Thoracic aorta (tissue), 2 donors: ENCODE results near the gene ALKBH8. TPM values are rescaled to one million over a fixed set of nuclear protein-coding genes. Genes with fewer than 3 reads are reported as not detected.
"Not testable (repeated sequence)": the region's sequence is repeated elsewhere in the genome, so short reads cannot be mapped to it uniquely, and the experiment has no call there.

ENCODE experiments used
- ATAC-seq: fragments of 150-250 bp; one replicate; pipeline ENCODE4 v1.8.0; 2017; ENCODE audit warnings: low read depth; ENCODE audit not compliant: insufficient number of reproducible peaks, low FRiP score
- DNase-seq: peaks from one replicate; pipeline ENCODE4 v3.0.0-alpha.2; 2020; ENCODE audit warnings: low spot score
- H3K27ac ChIP-seq, 2 donors: fragments of 200-600 bp; sonication (generic); 1 replicate in 1 of 2; 2 replicates in 1 of 2; pipeline ENCODE4 v1.5.1; 2016; ENCODE audit warnings: mild to moderate bottlenecking in 2 of 2, moderate library complexity in 2 of 2
- H3K27me3 ChIP-seq: fragments of 200-600 bp; sonication (generic); replicated peaks from 2 replicates; pipeline ENCODE4 v1.6.0; 2016; ENCODE audit warnings: mild to moderate bottlenecking; ENCODE audit not compliant: insufficient read depth
- H3K36me3 ChIP-seq: fragments of 200-600 bp; sonication (generic); one replicate; pipeline ENCODE4 v1.5.1; 2016
- H3K4me1 ChIP-seq, 2 donors: fragments of 200-600 bp; sonication (generic); 1 replicate in 1 of 2; 2 replicates in 1 of 2; pipeline versions ENCODE4 v1.5.1 to v1.6.0; 2016; ENCODE audit warnings: low read depth in 2 of 2, mild to moderate bottlenecking in 1 of 2; ENCODE audit not compliant: control insufficient read depth in 1 of 2
- H3K4me3 ChIP-seq: fragments of 200-600 bp; sonication (generic); 2 replicates; pipeline ENCODE4 v1.5.1; 2016; ENCODE audit warnings: mild to moderate bottlenecking
- H3K9me3 ChIP-seq: fragments of 200-600 bp; sonication (generic); 2 replicates; pipeline ENCODE4 v1.5.1; 2016
- total RNA-seq, 2 donors: library from RNA; depleted of rRNA; stranded (reverse); fragments of >200 nt; gene quantifications; one replicate each; pipeline versions ENCODE4 v1.1.0 to v1.2.3, GENCODE V29; 2016
- TF ChIP-seq, protein P1 (sequence below): fragments of 200-600 bp; sonication (generic); IDR thresholded peaks from one replicate; pipeline ENCODE4 v1.5.1; 2019; ENCODE audit warnings: antibody characterized with exemption

ALKBH8 gene
- total RNA-seq, 2 donors from 2014 or later = 10.6 to 16.8 TPM

DNA sequence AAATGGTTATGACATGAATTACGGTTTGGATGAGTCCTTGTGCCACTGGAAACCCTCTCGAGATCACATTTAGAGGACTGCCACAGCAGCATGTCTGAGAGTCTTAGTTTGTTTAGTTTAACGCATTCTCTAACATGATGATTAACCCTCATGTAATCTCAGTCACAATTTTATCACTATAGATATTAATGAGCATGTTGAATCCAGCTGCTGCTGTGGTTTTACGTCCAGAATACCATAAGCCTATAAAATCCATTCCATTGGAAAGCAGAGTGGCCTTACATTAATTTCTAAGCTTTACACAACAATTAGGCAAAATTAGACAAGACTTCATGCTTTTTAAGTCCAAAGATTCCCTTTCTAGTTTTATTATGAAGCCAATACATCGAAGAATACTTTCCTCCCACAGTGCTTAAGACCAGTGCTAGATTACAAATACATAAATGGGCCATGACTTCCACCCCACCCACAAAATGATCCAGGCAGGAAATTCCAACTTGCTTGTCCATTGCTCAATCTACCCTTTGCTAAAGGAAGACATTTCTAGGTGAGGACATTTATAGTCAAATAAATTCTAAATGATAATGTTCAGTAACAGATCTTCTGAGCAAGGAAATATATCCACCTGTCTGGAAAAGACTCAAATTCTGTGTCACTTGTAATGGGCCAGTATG, 21.9 kb upstream of the ALKBH8 start:
- no peaks in the 10 kb centered on the region for H3K36me3 ChIP-seq
- TF ChIP-seq, protein P1, sequence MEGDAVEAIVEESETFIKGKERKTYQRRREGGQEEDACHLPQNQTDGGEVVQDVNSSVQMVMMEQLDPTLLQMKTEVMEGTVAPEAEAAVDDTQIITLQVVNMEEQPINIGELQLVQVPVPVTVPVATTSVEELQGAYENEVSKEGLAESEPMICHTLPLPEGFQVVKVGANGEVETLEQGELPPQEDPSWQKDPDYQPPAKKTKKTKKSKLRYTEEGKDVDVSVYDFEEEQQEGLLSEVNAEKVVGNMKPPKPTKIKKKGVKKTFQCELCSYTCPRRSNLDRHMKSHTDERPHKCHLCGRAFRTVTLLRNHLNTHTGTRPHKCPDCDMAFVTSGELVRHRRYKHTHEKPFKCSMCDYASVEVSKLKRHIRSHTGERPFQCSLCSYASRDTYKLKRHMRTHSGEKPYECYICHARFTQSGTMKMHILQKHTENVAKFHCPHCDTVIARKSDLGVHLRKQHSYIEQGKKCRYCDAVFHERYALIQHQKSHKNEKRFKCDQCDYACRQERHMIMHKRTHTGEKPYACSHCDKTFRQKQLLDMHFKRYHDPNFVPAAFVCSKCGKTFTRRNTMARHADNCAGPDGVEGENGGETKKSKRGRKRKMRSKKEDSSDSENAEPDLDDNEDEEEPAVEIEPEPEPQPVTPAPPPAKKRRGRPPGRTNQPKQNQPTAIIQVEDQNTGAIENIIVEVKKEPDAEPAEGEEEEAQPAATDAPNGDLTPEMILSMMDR = no peak
- ATAC-seq = no peak
- DNase-seq = no peak
- peaks cover 7 to 19% of the 10 kb centered on the region in 2 donors for H3K4me1 ChIP-seq
- no peaks in the 10 kb centered on the region for H3K27me3 ChIP-seq
- H3K27ac ChIP-seq = no peak overlapping the region
- no peaks in the 10 kb centered on the region for H3K9me3 ChIP-seq
- H3K4me3 ChIP-seq = no peak overlapping the region

DNA sequence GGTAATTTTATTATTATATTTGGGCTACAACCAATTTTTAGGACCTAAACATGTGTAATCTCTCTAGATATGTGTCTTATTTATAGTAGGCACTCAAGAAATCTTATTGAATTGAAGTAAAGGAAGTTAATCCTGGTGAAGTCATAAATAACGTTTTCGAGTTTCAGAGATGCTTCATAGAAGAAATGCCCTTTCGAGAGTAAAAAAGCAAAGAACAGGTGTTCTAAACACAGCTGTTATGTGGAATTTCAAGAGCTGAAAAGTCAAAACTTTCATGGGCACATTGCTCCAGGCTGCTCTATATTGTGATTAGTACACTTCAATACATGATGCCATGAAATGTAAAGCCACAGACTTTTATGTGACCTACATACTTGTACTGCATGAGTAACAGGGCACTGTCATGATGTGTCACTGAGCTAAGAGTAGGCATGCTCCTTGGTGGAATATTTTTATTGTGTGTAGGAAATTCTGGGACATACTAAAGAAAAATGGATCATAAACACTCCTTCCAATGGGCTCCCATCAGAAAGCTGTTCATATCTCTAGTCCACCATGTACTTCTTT, 18.2 kb upstream of the ALKBH8 start:
- H3K9me3 ChIP-seq = no peaks in the 10 kb centered on the region
- no peak overlapping the region for H3K4me3 ChIP-seq
- TF ChIP-seq, protein P1 = no peak
- DNase-seq = no peak
- H3K36me3 ChIP-seq = no peaks in the 10 kb centered on the region
- no peaks in the 10 kb centered on the region for H3K4me1 ChIP-seq
- ATAC-seq = no peak
- no peak overlapping the region for H3K27ac ChIP-seq
- no peaks in the 10 kb centered on the region for H3K27me3 ChIP-seq

DNA sequence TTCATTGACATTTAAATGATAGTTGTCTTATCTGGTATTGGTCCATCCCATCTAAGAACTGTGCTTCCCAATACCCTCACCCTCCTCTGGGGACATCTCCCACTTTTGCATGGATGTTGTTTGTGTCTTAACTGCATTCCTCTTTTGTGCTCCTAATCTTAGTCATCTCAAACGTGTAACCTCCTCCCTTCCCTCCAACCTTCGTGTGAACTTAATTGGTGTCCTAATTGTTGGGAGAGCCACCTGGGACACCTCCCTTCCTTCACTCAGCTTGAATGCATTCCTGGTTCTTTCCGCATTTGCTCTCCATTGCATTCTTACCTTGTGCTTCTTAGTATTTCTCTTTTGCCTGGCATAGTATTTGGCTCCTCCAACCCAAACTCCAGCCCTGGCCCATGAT, 15.6 kb upstream of the ALKBH8 start:
- TF ChIP-seq, protein P1 = no peak
- DNase-seq (no peak), ATAC-seq (no peak)
- H3K27me3 ChIP-seq = no peaks in the 10 kb centered on the region
- H3K36me3 ChIP-seq = no peaks in the 10 kb centered on the region
- H3K27ac ChIP-seq = no peak overlapping the region
- H3K4me3 ChIP-seq = no peak overlapping the region
- no peaks in the 10 kb centered on the region for H3K9me3 ChIP-seq
- no peaks in the 10 kb centered on the region for H3K4me1 ChIP-seq

DNA sequence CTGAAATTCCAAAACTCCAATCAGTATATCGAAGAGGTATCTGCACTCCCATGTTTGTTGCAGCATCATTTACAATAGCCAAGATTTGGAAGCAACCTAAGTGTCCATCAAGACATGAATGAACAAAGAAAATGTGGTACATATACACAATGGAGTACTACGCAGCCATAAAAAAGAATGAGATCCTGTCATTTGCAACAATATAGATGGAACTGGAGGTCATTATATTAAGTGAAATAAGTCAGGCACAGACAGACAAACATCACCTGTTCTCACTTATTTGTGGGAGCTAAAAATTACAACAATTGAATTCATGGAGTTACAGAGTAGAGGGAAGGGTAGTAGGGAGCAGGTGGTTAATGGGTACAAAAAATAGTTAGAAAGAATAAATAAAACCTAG, 13.6 kb upstream of the ALKBH8 start:
- not testable (repeated sequence) for H3K36me3 ChIP-seq

DNA sequence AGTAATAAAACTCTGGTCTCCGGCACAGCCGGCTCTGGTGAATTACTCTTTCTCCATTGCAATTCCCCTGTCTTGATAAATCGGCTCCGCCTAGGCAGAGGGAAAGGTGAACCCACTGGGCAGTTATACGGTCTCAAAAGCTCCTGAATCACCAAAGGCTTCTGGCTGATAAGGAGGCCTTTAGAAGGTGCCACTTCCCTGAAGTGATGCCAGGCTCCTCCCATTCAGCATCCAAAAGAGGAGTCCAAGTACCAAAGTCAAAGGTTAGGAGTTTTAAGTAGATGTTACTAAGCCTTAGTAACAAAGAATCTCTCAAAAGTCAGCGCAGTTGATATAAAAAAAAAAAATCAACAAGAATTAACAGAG, 11.8 kb upstream of the ALKBH8 start:
- Histone ChIP-seq H3K4me3 (no peak overlapping the region), H3K27ac (no peak overlapping the region), H3K4me1 (no peaks in the 10 kb centered on the region), H3K27me3 (no peaks in the 10 kb centered on the region), H3K36me3 (no peaks in the 10 kb centered on the region), H3K9me3 (no peaks in the 10 kb centered on the region)
- TF ChIP-seq, protein P1 = no peak
- DNase-seq = no peak
- ATAC-seq = no peak

More for the DNA sequence above, 13.6 kb upstream of the ALKBH8 start:
- not testable (repeated sequence) for H3K27ac ChIP-seq, H3K4me3 ChIP-seq, DNase-seq, H3K9me3 ChIP-seq, ATAC-seq, H3K27me3 ChIP-seq, H3K4me1 ChIP-seq
